D721Med (cell line): Measurements from ENCODE around the gene OPCML.

Experiments used
- DNase-seq: peaks from one replicate; pipeline ENCODE4 v3.0.0; 2011; ENCODE audit warnings: low spot score; ENCODE audit not compliant: insufficient read length
- FAIRE-seq: peaks from 2 replicates; lab custom pipeline; 2011; peaks lifted over from hg19 to GRCh38; lab: Jason Lieb, UNC
- TF ChIP-seq, protein P1 (sequence below): IDR thresholded peaks from 2 replicates; pipeline ENCODE4 v1.5.1; 2012; ENCODE audit warnings: mild to moderate bottlenecking, control low read depth; ENCODE audit not compliant: insufficient read depth; ENCODE audit errors: missing control alignments

The OPCML gene

DNA sequence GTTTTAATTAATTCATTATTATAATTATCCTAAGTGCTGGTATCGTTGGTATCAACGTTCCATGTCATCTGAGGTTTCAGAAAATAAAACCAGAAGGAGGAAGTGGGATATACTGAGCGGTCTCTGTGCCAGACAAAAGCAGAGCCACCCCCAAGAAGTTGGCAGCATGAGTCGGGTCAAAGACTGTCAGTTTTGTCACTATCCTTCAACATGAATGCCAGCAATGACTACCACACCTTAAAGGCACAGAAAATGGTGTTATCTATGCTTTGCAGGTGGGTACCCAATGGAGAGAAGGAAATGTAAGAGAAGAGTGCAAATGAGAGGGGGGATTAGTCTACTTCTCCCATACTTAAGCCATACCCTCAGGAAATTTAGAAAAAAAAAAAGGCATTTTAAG, 408.5 kb downstream of the OPCML start:
- FAIRE-seq (no peak), DNase-seq (no peak)
- TF ChIP-seq, protein P1, sequence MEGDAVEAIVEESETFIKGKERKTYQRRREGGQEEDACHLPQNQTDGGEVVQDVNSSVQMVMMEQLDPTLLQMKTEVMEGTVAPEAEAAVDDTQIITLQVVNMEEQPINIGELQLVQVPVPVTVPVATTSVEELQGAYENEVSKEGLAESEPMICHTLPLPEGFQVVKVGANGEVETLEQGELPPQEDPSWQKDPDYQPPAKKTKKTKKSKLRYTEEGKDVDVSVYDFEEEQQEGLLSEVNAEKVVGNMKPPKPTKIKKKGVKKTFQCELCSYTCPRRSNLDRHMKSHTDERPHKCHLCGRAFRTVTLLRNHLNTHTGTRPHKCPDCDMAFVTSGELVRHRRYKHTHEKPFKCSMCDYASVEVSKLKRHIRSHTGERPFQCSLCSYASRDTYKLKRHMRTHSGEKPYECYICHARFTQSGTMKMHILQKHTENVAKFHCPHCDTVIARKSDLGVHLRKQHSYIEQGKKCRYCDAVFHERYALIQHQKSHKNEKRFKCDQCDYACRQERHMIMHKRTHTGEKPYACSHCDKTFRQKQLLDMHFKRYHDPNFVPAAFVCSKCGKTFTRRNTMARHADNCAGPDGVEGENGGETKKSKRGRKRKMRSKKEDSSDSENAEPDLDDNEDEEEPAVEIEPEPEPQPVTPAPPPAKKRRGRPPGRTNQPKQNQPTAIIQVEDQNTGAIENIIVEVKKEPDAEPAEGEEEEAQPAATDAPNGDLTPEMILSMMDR, result no peak

DNA sequence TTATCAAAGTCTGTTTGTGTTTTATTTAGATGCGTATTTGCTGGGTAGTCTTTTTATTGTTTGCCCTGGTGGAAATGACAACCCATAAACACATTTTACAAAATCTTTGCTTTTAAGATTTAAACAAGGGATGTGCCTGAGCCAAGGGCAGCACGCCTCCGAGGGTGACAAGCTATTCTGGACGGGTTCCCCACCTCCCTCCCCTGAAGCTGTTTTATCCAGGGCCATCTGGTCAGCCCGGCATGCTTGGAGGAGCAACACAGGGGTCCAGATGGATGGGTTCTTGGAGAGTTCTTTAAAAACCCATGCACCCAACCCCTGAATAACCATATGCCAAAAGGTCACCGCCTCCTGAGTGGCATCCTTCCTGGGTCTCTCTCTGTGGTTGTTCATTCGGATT, 408.9 kb downstream of the OPCML start:
- TF ChIP-seq, protein P1, result no peak
- no peak for FAIRE-seq
- no peak for DNase-seq

DNA sequence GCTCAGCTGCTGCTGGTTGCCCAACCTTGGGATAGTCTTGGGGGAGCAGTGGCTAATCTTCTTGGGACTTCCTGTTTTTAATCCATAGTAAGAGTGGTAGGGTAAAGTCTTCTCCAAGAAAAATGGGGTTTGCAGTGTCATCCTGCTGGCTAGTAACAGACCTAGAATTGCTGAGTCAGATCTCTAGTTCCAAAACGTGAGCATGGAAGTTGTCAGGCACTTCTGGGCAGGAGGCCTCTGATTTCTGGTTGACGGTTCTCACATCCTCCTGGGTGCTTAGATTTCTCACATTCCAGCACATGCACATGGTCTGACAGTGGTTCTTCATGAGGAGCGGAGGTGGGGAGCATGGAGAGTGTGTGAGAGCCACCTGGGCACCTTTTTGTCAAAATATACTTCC, 410.0 kb downstream of the OPCML start:
- DNase-seq (no peak), FAIRE-seq (no peak)
- TF ChIP-seq, protein P1, result no peak

DNA sequence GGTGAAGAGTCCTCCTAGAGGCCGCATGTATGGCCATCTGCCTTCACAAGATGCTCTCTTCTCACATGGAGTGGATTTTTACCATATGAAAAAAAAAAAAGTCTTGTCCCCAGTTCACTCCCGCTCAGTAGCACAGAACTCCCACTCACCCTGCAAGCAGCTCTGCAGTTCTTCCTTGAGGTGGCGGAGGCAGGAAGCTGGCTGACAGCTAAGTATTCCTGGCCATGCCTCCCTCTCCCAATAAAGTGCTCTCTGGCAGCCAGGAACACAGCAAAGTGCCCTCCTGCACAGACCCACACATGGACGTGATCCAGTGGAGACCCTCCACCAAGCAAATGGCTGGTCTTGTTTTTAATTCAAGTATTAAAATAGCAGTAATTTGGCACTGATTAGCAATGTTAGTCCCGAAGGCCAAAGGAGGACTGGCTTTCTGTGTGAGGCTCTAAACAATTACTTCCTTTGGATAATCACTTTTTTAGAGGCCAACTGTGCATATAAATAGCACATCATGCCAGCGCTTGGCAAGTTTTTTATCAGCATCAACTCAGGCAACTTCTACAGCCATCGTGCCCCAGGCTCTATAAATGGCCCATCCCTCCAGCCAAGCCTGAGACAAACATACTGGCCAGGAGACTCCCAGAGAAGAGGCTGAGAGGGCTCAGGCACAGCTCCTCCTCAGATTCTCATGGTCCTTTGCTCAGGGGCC, 413.6 kb downstream of the OPCML start:
- FAIRE-seq, result no peak
- no peak for DNase-seq
- TF ChIP-seq, protein P1, result no peak

DNA sequence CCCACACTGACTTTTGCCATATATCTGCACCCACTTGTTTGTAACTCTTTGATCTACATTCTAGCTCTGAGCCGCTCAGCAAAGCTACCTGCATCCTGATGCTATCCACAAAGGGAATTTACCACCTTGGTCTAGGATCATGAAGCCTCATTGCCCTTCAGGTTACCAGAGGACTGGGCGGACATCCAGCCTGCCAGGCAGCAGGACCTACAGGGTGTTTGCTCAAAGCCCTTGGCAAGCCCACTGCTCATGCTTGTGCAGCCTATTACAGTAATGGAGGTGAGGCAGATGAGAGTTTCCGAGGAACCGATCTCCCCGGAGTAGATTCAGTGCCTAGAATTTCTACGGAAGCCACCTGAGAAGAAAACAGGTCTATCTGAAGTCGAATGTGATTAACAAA, 417.2 kb downstream of the OPCML start:
- TF ChIP-seq, protein P1, result no peak
- FAIRE-seq (no peak), DNase-seq (no peak)

DNA sequence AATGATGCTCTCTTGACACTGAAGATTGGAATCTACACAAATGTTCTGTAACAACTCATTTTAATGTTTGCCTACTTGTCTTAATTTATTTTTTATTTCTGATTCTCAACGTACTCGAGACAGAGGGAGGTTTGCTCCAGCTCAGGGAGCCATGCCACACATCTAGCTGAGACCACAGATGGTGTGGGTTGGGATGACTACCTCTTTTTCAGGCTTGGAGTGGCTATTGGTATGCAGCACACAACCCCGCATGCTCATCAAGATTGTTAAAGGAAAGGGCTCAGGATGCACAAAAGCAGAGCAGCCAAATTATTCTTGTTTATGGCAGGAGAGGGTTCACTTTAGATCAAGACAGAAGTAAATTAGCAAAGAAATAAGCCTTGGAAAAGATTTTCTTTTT, 424.5 kb downstream of the OPCML start:
- FAIRE-seq (no peak), DNase-seq (no peak)
- TF ChIP-seq, protein P1, result no peak

DNA sequence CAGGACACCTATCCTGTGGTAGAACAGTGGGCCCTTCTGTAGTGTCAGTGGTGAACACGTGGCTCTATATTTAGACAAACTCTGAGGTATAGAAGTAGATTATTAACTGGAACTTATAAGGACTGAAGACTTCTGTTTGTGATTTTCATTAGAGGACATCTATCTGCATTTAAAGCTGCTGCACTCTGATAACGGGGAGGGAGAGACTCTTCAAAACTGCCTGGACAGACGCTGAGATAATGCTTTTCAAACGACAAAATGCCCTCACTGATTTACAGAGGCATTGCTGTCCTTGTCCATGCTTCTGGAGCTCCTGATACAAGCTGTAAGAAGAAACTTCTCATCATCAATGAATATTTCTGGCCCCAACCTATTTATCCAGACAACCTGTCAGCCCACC, 425.2 kb downstream of the OPCML start:
- FAIRE-seq, result no peak
- TF ChIP-seq, protein P1, result no peak
- DNase-seq, result no peak
